Suprapubic skin (tissue), 4 donors: ENCODE measurements around the gene RBM19. TPM values are rescaled to one million over a fixed set of nuclear protein-coding genes. Genes with fewer than 3 reads are reported as not detected.

ENCODE experiments used
- DNase-seq, 2 donors: peaks; one replicate each; pipeline ENCODE4 v3.0.0-alpha.2; 2019; ENCODE audit warnings: low spot score in 2 of 2
- H3K27ac ChIP-seq: fragments of 200-600 bp; sonication (generic); one replicate; pipeline ENCODE4 v1.5.1; 2019
- H3K27me3 ChIP-seq: fragments of 200-600 bp; sonication (generic); one replicate; pipeline ENCODE4 v1.5.1; 2019
- H3K36me3 ChIP-seq: fragments of 200-600 bp; sonication (generic); one replicate; pipeline ENCODE4 v1.5.1; 2019
- H3K4me1 ChIP-seq: fragments of 200-600 bp; sonication (generic); one replicate; pipeline ENCODE4 v1.5.1; 2019
- H3K4me3 ChIP-seq: fragments of 200-600 bp; sonication (generic); one replicate; pipeline ENCODE4 v1.5.1; 2019; ENCODE audit warnings: mild to moderate bottlenecking
- H3K9me3 ChIP-seq: fragments of 200-600 bp; sonication (generic); one replicate; pipeline ENCODE4 v1.5.1; 2019
- CTCF ChIP-seq, 2 donors: fragments of 200-600 bp in 1 of 2; fragments of 450-650 bp in 1 of 2; sonication (generic) in 1 of 2; IDR thresholded peaks; one replicate each; pipeline ENCODE4 v1.5.1; 2016 to 2019; ENCODE audit warnings: antibody characterized with exemption in 2 of 2, mild to moderate bottlenecking in 1 of 2, moderate library complexity in 1 of 2
- EP300 ChIP-seq: sonication (generic); formaldehyde crosslinking; IDR thresholded peaks from one replicate; pipeline ENCODE4 v1.6.1; 2017; ENCODE audit warnings: antibody characterized with exemption
- POLR2A ChIP-seq, 2 donors: fragments of 450-650 bp; IDR thresholded peaks; one replicate each; pipeline ENCODE4 v1.6.1; 2017; ENCODE audit warnings: antibody characterized with exemption in 2 of 2, mild to moderate bottlenecking in 2 of 2, moderate library complexity in 2 of 2
- POLR2AphosphoS5 ChIP-seq, 3 donors: sonication (generic); formaldehyde crosslinking; IDR thresholded peaks; one replicate each; pipeline ENCODE4 v1.6.1; 2017; ENCODE audit warnings: antibody characterized with exemption in 3 of 3
- WGBS: methylation state at CpG from one replicate; pipeline ENCODE4 v1.1.5; 2018; 5-methylcytosine and 5-hydroxymethylcytosine counted together
- total RNA-seq, 4 donors: library from RNA; depleted of rRNA; stranded (reverse); fragments of >200 nt; gene quantifications; one replicate each; pipeline ENCODE4 v1.1.0, GENCODE V29; 2016

Gene RBM19
- total RNA-seq, 4 donors from 2014 or later: 26.8 to 51.4 (median 28.2) TPM

GRCh38 chr12:113842699-113843098 lies 123.4 kb downstream of the RBM19 start:
- TF ChIP-seq POLR2A (IDR thresholded peaks at IDR 0.05) (no peak), POLR2AphosphoS5 (IDR thresholded peaks at IDR 0.05) (no peak), CTCF (IDR thresholded peaks at IDR 0.05) (no peak), EP300 (no peak)
- H3K36me3 ChIP-seq: peaks cover 42% of the 10 kb centered on the region

GRCh38 chr12:113841786-113842185 lies 124.3 kb downstream of the RBM19 start:
- TF ChIP-seq POLR2A (IDR thresholded peaks at IDR 0.05) (no peak), EP300 (no peak), CTCF (IDR thresholded peaks at IDR 0.05) (no peak), POLR2AphosphoS5 (IDR thresholded peaks at IDR 0.05) (no peak)
- no peaks in the 10 kb centered on the region for H3K4me1 ChIP-seq
- H3K4me3 ChIP-seq: no peak overlapping the region
- H3K27ac ChIP-seq: no peak overlapping the region
- no peak for DNase-seq
- peaks cover 41% of the 10 kb centered on the region for H3K36me3 ChIP-seq
- no peaks in the 10 kb centered on the region for H3K9me3 ChIP-seq
- H3K27me3 ChIP-seq: no peaks in the 10 kb centered on the region
- WGBS: 93% methylated on average over 3 of the region's 3 CpGs

More at GRCh38 chr12:113842699-113843098, 123.4 kb downstream of the RBM19 start:
- no peak overlapping the region for H3K4me3 ChIP-seq
- no peak for DNase-seq
- WGBS: 90% methylated on average over 4 of the region's 4 CpGs
- H3K27me3 ChIP-seq: no peaks in the 10 kb centered on the region
- H3K4me1 ChIP-seq: no peaks in the 10 kb centered on the region
- no peak overlapping the region for H3K27ac ChIP-seq
- H3K9me3 ChIP-seq: no peaks in the 10 kb centered on the region

- DNase-seq: no peak
- Histone ChIP-seq H3K36me3 (peaks cover 34% of the 10 kb centered on the region), H3K27me3 (no peaks in the 10 kb centered on the region)
Measured at GRCh38 chr12:113840401-113841042, 125.6 kb downstream of the RBM19 start.

GRCh38 chr12:113838896-113839295 lies 127.2 kb downstream of the RBM19 start:
- Histone ChIP-seq H3K27me3 (no peaks in the 10 kb centered on the region), H3K4me3 (no peak overlapping the region), H3K4me1 (no peaks in the 10 kb centered on the region), H3K27ac (no peak overlapping the region), H3K36me3 (peaks cover 24% of the 10 kb centered on the region), H3K9me3 (no peaks in the 10 kb centered on the region)
- no peak for DNase-seq
- TF ChIP-seq CTCF (IDR thresholded peaks at IDR 0.05) (no peak), POLR2AphosphoS5 (IDR thresholded peaks at IDR 0.05) (no peak), EP300 (no peak), POLR2A (IDR thresholded peaks at IDR 0.05) (no peak)
- WGBS: 92% methylated on average over 6 of the region's 7 CpGs

More at GRCh38 chr12:113840401-113841042, 125.6 kb downstream of the RBM19 start:
- H3K27ac ChIP-seq: no peak overlapping the region
- no peaks in the 10 kb centered on the region for H3K4me1 ChIP-seq
- WGBS: 93% methylated on average over 11 of the region's 15 CpGs
- H3K9me3 ChIP-seq: no peaks in the 10 kb centered on the region
- H3K4me3 ChIP-seq: no peak overlapping the region
- TF ChIP-seq EP300: no peak
- no peak for TF ChIP-seq POLR2A (IDR thresholded peaks at IDR 0.05)
- TF ChIP-seq POLR2AphosphoS5 (IDR thresholded peaks at IDR 0.05): no peak
- TF ChIP-seq CTCF (IDR thresholded peaks at IDR 0.05): no peak

- no peak for DNase-seq
- Histone ChIP-seq H3K4me1 (no peaks in the 10 kb centered on the region), H3K9me3 (no peaks in the 10 kb centered on the region), H3K27me3 (no peaks in the 10 kb centered on the region), H3K27ac (no peak overlapping the region), H3K36me3 (peaks cover 12% of the 10 kb centered on the region), H3K4me3 (no peak overlapping the region)
- TF ChIP-seq POLR2AphosphoS5 (IDR thresholded peaks at IDR 0.05): no peak
- TF ChIP-seq EP300: no peak
- no peak for TF ChIP-seq POLR2A (IDR thresholded peaks at IDR 0.05)
- TF ChIP-seq CTCF (IDR thresholded peaks at IDR 0.05): no peak
- WGBS: 81% methylated on average over 15 of the region's 15 CpGs
Measured at GRCh38 chr12:113837528-113838296, 128.4 kb downstream of the RBM19 start.
